Ureter (tissue), 1 donor: ENCODE results near the gene MKI67. TPM values are rescaled to one million over a fixed set of nuclear protein-coding genes. Genes with fewer than 3 reads are reported as not detected.
A peak's percentile ranks its signal among the peaks of the same experiment; 100 is the strongest.

Source experiments
- DNase-seq: peaks from one replicate; pipeline ENCODE4 v3.0.0-alpha.2; 2020; ENCODE audit warnings: low spot score
- total RNA-seq: library from RNA; stranded (reverse); gene quantifications from one replicate; pipeline ENCODE4 v1.2.4, GENCODE V29; 2023
- donor health status: DM: yes; HTN: yes; CAD: no.

Gene MKI67
- total RNA-seq, 1 donor from 2014 or later, result 2.6 TPM

DNA sequence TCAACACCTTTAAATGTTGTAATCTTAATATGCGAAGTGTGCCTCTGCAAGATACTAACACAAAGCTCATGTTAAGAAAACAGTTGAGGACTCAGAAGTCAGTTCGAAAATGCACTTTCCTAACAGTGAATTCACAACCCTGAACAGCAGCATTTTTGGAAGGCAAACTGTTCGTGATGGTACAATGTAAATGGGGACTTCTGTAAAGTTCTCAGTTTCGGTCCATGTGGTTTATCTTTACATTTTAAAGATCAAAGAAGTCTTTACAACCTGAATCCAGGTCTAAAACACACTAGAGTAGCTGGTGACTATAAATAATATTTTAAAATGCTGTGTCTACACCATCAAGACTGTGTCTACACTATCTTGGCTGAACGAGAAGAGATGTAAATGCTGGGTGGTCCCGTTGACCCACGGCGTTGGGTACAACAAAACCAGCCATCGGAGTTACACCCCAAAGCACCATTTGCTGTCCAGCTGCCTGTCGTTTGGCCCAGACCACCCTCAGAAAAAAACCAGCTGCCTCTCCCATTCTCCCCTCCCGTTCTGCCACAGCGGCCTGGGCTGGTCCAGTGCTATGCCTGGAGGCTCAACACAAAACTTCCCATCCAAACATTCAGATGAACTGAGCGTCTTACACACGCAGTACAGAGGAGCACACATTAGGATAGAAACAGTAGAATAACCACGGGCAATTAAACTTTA lies 42.9 kb downstream of the MKI67 start:
- no peak for DNase-seq

DNA sequence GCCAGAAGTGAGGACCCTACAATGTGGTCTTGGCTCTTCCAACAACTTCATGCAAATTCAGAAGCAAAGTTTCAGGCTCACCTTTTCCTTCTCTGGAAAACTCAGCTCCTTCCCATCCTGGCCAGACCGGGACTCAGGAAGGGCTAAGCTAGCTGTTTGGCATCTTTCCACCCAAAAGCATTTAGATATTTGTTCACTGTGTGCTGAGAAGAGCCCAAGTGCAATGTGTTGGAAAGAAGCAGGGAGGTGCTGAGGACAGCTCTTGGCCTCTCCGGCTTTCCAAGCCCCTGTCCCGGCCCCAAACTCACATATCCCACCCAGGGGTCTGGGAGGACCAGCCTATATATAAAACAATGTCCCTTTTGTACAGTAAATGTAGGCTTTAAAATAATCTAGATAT lies 44.5 kb downstream of the MKI67 start:
- no peak for DNase-seq

DNA sequence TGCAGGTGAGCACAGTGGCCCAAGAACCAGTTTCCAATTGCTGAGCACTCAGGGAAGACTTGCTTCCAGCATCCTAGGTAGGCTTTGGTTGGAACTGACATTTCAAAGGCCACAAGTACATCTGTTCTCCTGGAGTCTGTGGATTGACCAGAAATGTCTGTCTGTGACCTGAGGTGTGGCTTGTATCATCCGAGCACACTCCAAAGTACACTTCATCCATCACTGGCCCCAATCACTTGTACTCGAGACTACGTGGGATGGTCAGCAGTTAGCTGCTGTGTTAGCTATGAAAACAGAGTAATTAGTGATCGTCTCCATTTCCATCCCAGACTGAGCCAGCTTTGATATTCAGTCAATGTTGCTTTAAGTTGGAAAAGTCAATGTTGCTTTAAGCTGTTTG lies 45.0 kb downstream of the MKI67 start:
- no peak for DNase-seq

DNA sequence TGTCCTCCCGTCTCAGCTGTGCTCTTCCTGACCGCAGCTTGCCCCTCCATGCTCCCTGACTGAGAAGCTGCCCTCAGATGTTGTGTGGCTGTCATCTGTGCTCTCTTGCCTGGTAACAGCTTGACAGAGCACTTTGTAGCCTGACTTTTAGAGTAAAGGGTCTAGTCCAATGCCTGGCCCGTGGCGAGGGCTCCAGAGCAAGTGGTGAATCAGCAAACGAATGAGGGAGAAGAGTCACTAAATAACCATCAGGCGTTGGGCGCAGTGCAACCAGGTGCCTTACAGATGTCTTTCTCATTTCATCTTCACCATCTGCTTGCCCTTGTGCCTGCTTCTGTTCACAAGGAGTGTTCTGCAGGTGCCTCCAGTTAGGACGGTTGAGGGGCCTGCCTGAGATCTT lies 45.6 kb downstream of the MKI67 start:
- no peak for DNase-seq

DNA sequence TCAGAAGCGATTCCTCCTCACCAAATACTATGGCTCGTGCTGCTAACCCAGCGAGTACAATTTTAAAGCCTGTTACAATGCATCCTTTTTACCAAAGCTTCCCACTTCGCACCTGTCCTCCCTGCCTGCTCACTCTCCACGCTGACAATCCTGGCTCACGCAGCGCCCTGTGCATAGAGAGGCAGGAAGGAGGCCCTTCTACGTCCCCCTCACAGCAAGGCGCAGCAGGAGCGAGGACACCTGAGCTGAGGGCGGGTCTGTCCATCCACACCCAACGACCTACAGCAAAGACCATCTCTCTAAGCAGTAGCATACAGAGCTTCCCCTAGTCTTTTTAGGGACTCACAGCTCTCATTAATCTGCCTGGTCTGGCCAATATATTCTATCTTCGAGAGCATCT lies 46.0 kb downstream of the MKI67 start:
- no peak for DNase-seq

DNA sequence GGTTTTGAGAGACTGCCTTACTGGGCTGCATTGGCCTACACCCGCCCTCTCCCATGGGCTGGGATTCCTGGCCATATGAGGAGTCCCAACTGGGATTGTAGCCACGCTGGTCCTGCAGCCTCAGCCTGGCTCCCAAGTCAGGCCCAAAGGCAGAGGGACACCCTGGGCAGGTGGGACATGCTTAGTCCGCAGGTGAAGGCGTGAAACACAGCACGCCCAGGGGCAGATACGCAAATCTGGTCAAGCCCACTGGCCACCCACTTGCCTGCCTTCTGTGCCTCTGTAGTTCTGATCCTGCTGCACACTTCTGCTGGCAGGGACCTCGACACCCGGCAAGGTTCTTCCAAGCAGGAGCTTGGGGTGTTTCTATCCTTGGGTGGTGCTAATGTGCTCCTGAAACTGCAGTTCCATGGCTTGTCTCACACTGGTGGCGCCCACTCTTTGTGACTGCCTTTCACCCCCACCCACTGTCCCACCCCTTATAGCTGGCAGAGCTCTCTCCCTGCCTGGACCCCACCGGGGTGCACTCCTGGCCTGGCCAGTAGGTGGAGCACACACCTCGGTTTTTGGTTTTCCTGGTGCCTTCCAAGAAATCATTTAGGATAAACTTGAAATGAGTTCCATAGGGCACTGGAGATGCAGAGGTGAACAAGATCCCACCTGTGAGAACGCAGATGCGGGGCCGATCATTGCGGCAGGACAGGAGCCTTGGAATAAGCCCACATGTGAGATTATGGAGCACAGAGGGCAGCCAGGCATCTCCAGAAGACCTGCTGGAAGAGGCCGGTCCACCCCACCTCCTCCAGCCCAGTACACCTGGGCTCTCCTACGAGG lies 47.9 kb downstream of the MKI67 start:
- DNase-seq, result peak; percentile 22

DNA sequence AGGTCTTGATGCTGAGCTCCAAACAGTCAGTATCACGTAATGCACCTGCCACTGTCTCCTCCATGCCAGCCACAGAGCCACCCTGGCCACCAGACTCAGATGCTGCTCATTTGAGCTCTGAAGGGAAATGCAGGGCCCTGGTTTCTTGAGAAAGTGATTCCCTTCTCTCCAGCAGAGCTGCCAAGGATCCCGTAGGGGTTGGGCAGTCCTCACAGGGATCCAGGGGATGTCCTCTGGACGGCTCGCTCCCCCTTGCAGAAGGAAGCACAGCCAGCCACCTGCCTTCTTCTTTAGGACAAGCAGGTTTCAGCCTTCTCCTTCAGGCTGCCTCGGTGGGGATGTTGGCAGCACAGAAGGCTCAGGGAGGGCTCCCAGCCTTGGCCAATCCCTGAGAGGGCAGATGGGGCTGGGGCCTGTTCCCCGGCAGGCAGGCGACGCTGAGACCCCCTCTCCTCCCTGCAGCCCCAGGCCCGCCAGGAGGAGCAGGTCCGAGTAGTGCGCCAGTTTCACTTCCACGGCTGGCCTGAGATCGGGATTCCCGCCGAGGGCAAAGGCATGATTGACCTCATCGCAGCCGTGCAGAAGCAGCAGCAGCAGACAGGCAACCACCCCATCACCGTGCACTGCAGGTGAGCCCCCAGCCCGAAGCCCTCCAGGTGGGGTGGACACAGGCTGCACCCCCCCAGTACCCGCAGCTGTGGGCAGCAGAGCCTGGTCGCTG lies 48.9 kb downstream of the MKI67 start:
- peak; percentile 34 for DNase-seq

DNA sequence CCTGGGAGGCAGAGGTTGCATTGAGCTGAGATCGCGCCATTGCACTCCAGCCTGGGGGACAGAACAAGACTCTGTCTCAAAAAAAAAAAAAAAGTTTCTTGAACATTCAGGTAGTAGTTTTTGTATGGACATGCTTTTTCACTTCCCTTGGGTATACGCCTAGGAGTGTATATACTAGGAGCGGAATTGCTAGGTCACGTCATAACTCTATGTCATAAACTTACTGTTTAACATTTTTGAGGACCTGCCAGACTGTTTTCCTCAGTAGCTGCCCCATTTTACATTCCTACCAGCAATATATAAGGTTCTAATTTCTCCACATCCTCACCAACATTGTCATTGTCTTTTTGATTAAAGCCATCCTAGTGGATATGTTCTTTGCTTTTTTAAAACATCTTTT lies 51.6 kb downstream of the MKI67 start:
- no peak for DNase-seq

DNA sequence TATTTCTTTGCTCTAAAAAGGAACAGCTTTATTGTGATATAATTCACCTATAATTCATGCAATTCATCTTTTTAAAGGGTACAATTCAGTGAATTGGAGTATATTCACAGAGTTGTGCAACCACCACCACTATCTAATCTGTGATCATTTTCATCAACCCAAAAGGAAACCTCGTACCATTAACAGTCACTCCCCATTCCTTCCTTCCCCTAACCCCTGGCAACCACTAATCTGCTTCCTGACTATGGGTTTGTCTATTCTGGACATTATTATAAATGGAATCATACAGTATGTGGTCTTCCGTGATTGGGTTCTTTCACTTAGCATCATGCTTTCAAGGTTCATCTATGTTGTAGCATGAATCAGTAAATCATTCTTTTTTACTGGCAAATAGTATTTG lies 52.3 kb downstream of the MKI67 start:
- DNase-seq, result no peak

DNA sequence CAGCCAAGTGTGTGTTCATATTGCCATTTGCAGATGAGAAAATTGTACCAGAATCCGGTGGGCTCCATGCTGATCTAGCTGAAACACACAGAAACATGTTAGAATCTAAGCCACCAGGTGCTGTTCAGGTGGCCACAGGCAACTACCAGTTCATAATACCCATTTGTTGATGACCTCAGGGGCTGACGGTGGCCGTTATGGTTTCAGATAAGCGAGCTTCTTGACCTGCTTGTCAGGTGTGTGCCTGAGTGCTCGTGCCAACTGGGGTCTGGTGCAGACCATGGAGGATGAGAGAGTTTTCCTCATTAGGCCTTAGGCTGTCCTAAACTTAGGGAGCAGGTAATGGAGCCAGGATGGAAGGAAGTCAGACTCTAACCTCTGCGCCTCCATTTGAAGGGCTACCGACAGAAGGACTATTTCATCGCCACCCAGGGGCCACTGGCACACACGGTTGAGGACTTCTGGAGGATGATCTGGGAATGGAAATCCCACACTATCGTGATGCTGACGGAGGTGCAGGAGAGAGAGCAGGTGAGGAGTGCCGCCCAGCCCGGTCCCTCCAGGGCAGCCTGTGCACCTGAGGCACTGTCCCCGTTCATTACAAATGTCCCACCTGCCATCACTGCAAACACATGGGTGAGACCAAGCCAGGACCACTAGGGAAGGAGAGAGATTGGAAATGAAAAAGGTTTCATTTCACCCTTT lies 53.1 kb downstream of the MKI67 start:
- no peak for DNase-seq

DNA sequence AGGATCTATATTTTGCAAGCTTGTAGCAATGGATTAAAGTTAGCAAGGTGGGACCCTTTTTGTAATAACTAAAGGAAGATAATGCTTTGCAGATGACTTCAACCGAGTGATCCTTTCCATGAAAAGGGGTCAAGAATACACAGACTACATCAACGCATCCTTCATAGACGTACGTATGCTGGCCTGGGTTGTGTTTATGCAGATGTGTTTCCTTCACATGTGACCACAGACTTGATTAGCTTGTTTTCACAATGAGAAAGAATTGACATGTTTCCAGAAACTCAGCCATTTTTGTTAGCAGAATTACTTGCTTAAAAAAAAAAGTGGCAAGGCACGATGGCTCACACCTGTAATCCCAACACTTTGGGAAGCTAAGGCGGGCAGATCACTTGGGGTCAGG lies 54.2 kb downstream of the MKI67 start:
- DNase-seq, result no peak

DNA sequence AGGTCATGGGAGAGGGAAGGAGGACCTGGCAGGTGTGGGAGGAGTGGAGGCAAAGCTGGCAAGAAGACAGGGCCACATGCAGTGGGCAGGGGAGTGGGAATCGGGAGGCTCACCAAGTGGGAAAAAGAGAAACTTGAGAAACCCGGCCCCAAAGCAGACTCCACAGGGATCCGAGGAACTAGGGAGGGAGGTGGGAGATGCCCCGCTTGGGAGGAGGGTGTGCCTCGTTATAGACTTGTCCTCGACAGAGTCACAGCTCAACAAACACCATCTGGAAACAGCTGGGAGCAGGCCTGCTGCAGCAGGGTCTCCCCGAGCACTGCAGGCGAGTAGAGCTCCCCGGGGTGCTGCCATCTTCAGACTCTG lies 54.8 kb downstream of the MKI67 start:
- DNase-seq, result no peak

DNA sequence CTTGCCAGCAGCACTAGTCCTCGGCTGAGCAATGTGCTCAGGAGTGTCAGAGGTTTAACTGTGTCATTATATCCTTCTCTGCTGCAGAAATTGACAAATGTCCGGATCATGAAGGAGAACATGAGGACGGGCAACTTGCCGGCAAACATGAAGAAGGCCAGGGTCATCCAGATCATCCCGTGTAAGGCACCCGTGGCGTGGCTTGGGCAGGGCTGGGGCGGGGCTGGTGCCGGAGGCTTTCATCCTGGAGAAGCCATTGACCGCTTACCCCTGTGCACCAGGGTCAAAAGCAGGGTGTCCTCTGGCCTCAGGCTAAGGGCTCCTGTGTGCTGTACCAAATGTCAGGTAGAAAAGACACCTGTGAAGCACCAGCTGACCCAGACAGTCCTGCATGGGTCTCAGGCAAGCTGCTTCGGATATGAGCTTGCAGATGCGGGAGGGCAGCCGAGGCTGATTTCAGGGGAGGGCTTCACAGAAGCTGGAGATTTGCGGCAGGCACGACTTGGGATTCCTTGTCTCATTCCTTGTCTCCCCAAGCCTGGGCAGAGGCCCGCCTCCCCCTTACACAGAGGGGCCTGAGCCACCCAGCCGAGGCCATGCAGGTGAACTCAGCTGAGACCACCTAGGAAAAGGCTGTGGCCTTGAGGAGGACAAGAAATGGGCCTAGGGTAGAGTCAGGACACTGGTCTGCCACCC lies 55.4 kb downstream of the MKI67 start:
- DNase-seq, result no peak

DNA sequence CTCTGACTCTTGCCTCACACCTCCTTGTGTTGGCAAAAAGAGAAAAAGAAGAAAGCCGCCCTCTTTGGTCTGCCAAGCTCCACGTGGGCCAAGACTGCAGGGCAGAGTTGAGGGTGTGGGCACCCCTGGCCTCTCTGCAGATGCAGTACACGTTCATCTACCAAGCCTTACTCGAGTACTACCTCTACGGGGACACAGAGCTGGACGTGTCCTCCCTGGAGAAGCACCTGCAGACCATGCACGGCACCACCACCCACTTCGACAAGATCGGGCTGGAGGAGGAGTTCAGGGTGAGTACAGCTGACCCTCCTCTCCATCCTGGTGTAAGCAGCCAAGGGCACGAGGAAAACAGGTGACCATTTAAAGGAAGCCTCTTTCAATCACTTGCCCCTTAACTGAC lies 56.1 kb downstream of the MKI67 start:
- DNase-seq, result no peak

DNA sequence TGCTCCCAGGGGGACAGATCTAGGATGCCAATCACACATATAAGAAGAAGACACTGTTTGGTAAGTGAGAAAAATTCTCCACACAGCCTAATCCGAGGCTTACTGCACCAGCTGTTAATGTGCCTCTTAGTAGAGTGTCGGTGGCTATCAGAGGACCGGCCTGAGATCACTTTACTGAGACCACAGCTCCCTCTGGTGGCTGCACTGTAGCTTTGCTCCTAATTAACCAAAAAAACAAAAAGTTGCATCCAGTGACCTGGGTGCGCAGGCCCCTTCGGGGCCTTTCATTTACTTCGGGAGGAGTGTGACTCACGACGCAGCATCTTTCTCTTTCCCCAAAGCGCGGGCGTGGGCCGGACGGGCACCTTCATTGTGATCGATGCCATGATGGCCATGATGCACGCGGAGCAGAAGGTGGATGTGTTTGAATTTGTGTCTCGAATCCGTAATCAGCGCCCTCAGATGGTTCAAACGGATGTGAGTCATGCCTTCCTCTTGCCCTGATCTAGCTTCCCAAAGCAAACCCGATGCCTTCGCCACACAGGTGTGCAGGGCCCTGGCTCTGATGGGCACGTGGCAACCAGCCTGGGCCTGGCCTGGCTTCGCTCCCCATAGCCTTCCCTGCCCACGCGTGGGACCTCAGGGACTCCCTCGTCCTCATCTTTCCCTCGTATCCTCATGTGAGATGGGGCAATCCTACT lies 56.7 kb downstream of the MKI67 start:
- DNase-seq, result peak; percentile 69

DNA sequence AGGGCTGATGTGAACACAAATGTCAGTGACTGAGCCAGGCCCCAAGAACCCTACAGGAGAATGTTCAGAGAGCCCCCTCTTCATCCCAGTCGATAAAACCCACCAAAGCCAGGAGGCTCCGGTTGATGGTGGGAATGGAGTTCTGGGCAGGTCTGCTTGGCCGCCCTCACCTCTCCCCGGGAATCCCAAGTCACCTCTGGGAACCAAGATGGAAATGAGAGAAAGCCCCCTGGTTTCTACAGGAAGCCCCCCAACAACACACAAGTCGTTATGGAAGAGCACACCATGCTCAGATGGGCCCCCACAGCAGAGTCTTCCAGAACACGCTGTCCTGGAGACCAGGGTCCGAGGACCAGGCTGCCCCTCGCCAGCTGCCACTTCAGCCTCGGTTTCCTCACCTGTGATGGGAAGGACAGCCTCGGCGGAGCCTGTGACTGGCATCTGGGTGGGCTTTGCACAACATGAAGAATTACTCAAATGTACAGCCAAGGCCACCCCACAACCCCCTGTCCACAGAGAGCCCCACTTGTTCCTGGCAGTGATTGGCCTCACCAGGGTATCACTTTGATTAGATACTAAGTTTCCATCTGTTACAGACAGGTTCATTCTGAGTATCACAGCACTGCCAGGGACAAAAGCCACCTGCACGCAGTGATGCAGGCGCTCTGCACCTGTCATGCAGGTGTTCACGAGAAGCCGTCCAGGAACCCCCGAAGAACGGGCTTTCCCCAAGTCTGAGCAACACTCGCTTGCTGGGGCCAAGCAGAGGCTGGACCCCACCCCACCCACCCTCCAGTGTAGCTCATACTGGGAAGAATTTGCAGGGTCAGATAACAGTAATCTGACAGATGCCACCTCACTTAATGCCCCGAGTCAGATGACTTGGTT lies 57.6 kb downstream of the MKI67 start:
- DNase-seq, result no peak

DNA sequence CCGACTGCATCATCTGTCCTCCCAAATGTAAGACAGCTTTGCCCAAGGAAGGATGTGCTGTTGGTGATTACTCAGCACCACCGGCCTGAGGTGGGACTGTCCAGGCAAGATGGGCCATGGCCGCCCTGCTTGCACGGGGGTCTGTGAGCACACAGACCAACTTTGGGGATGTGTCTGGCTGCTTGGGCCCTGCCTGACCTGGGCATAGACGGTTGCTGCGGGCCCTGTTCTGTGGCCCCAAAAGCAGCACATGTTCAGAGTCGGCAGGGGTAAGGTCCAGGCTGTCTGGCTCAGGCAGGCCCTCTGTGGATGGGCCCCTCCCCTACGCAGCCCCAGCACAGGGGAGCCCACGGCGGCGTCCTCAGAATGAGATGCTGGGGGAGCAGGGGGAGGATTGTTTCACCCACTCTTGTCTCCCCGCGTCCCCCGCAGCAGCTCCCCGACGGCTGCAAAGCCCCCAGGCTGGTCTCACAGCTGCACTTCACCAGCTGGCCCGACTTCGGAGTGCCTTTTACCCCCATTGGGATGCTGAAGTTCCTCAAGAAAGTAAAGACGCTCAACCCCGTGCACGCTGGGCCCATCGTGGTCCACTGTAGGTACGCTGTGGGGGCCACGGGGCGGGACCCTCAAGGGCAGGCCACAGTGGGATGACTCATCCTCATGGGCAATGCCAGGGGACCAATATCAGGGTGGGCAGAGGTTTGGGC lies 58.4 kb downstream of the MKI67 start:
- DNase-seq, result no peak

DNA sequence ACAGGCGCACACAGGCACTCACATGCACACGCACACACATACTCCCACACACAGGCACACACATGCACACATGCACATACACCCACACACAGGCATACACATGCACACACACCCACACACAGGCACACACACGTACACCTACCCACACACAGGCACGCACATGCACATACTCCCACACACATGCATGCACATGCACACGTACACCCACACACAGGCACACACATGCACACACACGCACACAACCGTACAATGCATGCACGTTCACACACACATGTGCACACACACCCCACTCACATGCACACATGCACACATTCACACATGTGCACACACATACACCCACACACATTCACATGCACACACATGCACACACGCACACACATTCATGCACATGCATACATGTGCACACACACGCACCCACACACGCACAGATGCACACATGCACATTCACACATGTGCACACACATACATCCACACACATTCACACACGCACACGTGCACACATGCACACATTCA lies 59.3 kb downstream of the MKI67 start:
- DNase-seq, result no peak
